Measurements from ENCODE around the gene SMC6. TPM values are rescaled to one million over a fixed set of nuclear protein-coding genes. Genes with fewer than 3 reads are reported as not detected.

SMC6 gene
- total and polyA plus RNA-seq, 2 experiments from 2014 or later: 53.4 to 59.8 TPM

GRCh38 chr2:17680119-17680518 is 73.5 kb downstream of the SMC6 start (continued):
- TF ChIP-seq ZNF462 (CRISPR knock-in tag; IDR thresholded peaks at IDR 0.05) (no peak), NANOG (IDR thresholded peaks at IDR 0.05; ENCODE audit: borderline replicate concordance) (no peak), EZH2phosphoT487 (IDR thresholded peaks at IDR 0.05; ENCODE audit: unreplicated experiment) (no peak), POLR2AphosphoS5 (IDR thresholded peaks at IDR 0.05; ENCODE audit: low read depth) (no peak), ZNF331 (CRISPR knock-in tag; IDR thresholded peaks at IDR 0.05; ENCODE audit: low read depth) (no peak), JUNB (IDR thresholded peaks at IDR 0.05; ENCODE audit: unreplicated experiment) (no peak), EZH2 (IDR thresholded peaks at IDR 0.05; ENCODE audit: low read depth, unreplicated experiment) (no peak), STAT1 (IDR thresholded peaks at IDR 0.05; ENCODE audit: unreplicated experiment) (no peak), ZNF114 (CRISPR knock-in tag; IDR thresholded peaks at IDR 0.05) (no peak)

- no peaks in the 10 kb centered on the region for H3K4me1 Mint-ChIP-seq
- no peak for ATAC-seq
- peaks cover 8% of the 10 kb centered on the region; the same call in 1 of the 2 replicates for H3K36me3 ChIP-seq (ENCODE audit: insufficient read depth)
These were observed 78.8 kb downstream of the SMC6 start for GRCh38 chr2:17674817-17675216.

More at GRCh38 chr2:17674817-17675216, 78.8 kb downstream of the SMC6 start:
- Histone ChIP-seq H3K27me3 (ENCODE audit: insufficient read depth) (no peaks in the 10 kb centered on the region), H3F3A (replicated peaks; ENCODE audit: low read depth) (no peaks in the 10 kb centered on the region), H3K4me2 (no peak overlapping the region), H3K9me2 (ENCODE audit: insufficient read depth) (no peaks in the 10 kb centered on the region), H3K4me1 (ENCODE audit: insufficient read depth) (no peaks in the 10 kb centered on the region), H3K79me2 (replicated peaks; ENCODE audit: insufficient read depth) (no peaks in the 10 kb centered on the region), H2AFZ (no peak overlapping the region), H4K20me1 (replicated peaks; ENCODE audit: insufficient read depth) (no peaks in the 10 kb centered on the region), H3K27ac (ENCODE audit: low read depth) (no peak overlapping the region), H3K4me3 (no peak overlapping the region)
- TF ChIP-seq ETS1 (IDR thresholded peaks at IDR 0.05) (no peak), ZNF331 (CRISPR knock-in tag; IDR thresholded peaks at IDR 0.05; ENCODE audit: low read depth) (no peak), POLR2AphosphoS5 (IDR thresholded peaks at IDR 0.05; ENCODE audit: low read depth) (no peak), NANOG (IDR thresholded peaks at IDR 0.05; ENCODE audit: borderline replicate concordance) (no peak), EZH2phosphoT487 (IDR thresholded peaks at IDR 0.05; ENCODE audit: unreplicated experiment) (no peak), EZH2 (IDR thresholded peaks at IDR 0.05; ENCODE audit: low read depth, unreplicated experiment) (no peak), ZNF114 (CRISPR knock-in tag; IDR thresholded peaks at IDR 0.05) (no peak)
- no peak overlapping the region for H3K4me3 Mint-ChIP-seq
- H3K27me3 Mint-ChIP-seq (ENCODE audit: insufficient read depth, low read depth, poor library complexity): no peaks in the 10 kb centered on the region
- peaks cover 35% of the 10 kb centered on the region for H3K36me3 Mint-ChIP-seq (ENCODE audit: low read depth)
- no peaks in the 10 kb centered on the region for H3K9me3 Mint-ChIP-seq
- DNase-seq (ENCODE audit: low spot score): no peak
- H3K27ac Mint-ChIP-seq: no peak overlapping the region
